Naive thymus-derived CD4-positive, alpha-beta T cell (primary cell): ENCODE measurements around the gene NEURL4. TPM values are rescaled to one million over a fixed set of nuclear protein-coding genes. Genes with fewer than 3 reads are reported as not detected.

ENCODE experiments used
- ATAC-seq: fragments of 150-1000 bp; cut with Tn5 transposase; 2 replicates; pipeline ENCODE4 v1.10.0; 2021; ENCODE audit warnings: mild to moderate bottlenecking, moderate library complexity
- CTCF ChIA-PET: fragments of 350-600 bp; sonication (Branson Sonifier 250); formaldehyde crosslinking; loops from one replicate; lab custom pipeline; 2021; ENCODE audit warnings: antibody characterized with exemption; lab: Charles Lee
- POLR2A ChIA-PET: fragments of 350-600 bp; sonication (Branson Sonifier 250); formaldehyde crosslinking; loops from one replicate; lab custom pipeline; 2021; ENCODE audit warnings: antibody characterized with exemption, inconsistent platforms; lab: Charles Lee
- DNase-seq, 9 donors: peaks; one replicate each; pipeline versions ENCODE4 v3.0.0 to v3.0.0-alpha.2; 2020 to 2022; ENCODE audit warnings: mixed read lengths in 1 of 9
- H3K27ac ChIP-seq: one replicate; pipeline ENCODE4 v1.7.0; 2013; ENCODE audit warnings: mild to moderate bottlenecking, low read depth, low read length, moderate library complexity
- H3K27me3 ChIP-seq, 2 donors: one replicate each; pipeline ENCODE4 v1.7.0; 2013; ENCODE audit warnings: low read length in 2 of 2, mild to moderate bottlenecking in 2 of 2, moderate library complexity in 2 of 2; ENCODE audit not compliant: control insufficient read depth in 2 of 2, insufficient read depth in 2 of 2
- H3K36me3 ChIP-seq, 3 experiments: 1 replicate in 2 of 3; 2 replicates in 1 of 3; pipeline ENCODE4 v1.7.0; 2013; ENCODE audit warnings: low read length in 3 of 3, mild to moderate bottlenecking in 3 of 3, moderate library complexity in 1 of 3; ENCODE audit not compliant: insufficient read depth in 3 of 3, control insufficient read depth in 2 of 3
- H3K4me1 ChIP-seq, 2 donors: one replicate each; pipeline ENCODE4 v1.7.0; 2013; ENCODE audit warnings: low read length in 2 of 2, mild to moderate bottlenecking in 2 of 2, moderate library complexity in 1 of 2; ENCODE audit not compliant: control insufficient read depth in 2 of 2, insufficient read depth in 2 of 2
- H3K4me3 ChIP-seq: 2 replicates; pipeline ENCODE4 v1.7.0; 2013; ENCODE audit warnings: mild to moderate bottlenecking, low read length
- H3K9me3 ChIP-seq, 3 experiments: 1 replicate in 2 of 3; 2 replicates in 1 of 3; pipeline ENCODE4 v1.7.0; 2013; ENCODE audit warnings: low read length in 3 of 3; ENCODE audit not compliant: control insufficient read depth in 2 of 3
- H3K27ac Mint-ChIP-seq, 9 donors: one replicate each; pipeline ENCODE4 v1.8.0; 2020 to 2022; ENCODE audit warnings: mixed read lengths in 9 of 9, mild to moderate bottlenecking in 8 of 9, moderate library complexity in 5 of 9, inconsistent platforms in 2 of 9
- H3K27me3 Mint-ChIP-seq, 5 donors: one replicate each; pipeline ENCODE4 v1.8.0; 2021 to 2022; ENCODE audit warnings: mixed read lengths in 5 of 5, mild to moderate bottlenecking in 1 of 5
- H3K36me3 Mint-ChIP-seq, 5 donors: one replicate each; pipeline ENCODE4 v1.8.0; 2020 to 2022; ENCODE audit warnings: mixed read lengths in 5 of 5, mild to moderate bottlenecking in 3 of 5, inconsistent platforms in 1 of 5
- H3K4me1 Mint-ChIP-seq, 7 donors: one replicate each; pipeline ENCODE4 v1.8.0; 2020 to 2022; ENCODE audit warnings: mixed read lengths in 7 of 7, mild to moderate bottlenecking in 3 of 7, inconsistent platforms in 1 of 7
- H3K4me3 Mint-ChIP-seq, 10 donors: one replicate each; pipeline ENCODE4 v1.8.0; 2020 to 2022; ENCODE audit warnings: mild to moderate bottlenecking in 10 of 10, mixed read lengths in 10 of 10, moderate library complexity in 6 of 10, inconsistent platforms in 2 of 10
- H3K9me3 Mint-ChIP-seq, 11 donors: one replicate each; pipeline ENCODE4 v1.8.0; 2020 to 2022; ENCODE audit warnings: mixed read lengths in 11 of 11, mild to moderate bottlenecking in 4 of 11, inconsistent platforms in 1 of 11, moderate library complexity in 1 of 11
- intact Hi-C, 2 donors: fragments of 100-400 bp; cut with micrococcal nuclease; formaldehyde crosslinking; loops; one replicate each; pipeline ENCODE4 v1.15.1; 2023
- polyA plus RNA-seq, 2 donors: library from polyadenylated mRNA; unstranded; fragments of 300-500 nt; fragmentation: Illumina TruSeq; gene quantifications; one replicate each; pipeline ENCODE4 v1.2.3, GENCODE V29; 2021
- total RNA-seq, 6 experiments: library from RNA in 5 of 6; stranded (reverse) in 5 of 6; gene quantifications; 1 replicate in 5 of 6; 2 replicates in 1 of 6; pipeline ENCODE4 v1.2.3 and lab custom pipeline; 2021 to 2026

Gene NEURL4
- total and polyA plus RNA-seq, 7 experiments from 2014 or later: 1.1 to 92.6 (median 50.0) TPM

GRCh38 chr17:7293816-7294613, 35.1 kb downstream of the NEURL4 start:
- intact Hi-C loops: no loop called here
- Histone ChIP-seq H3K9me3 (no peaks in the 10 kb centered on the region), H3K4me1 (peaks cover 12 to 26% of the 10 kb centered on the region in 2 donors), H3K27ac (no peak overlapping the region), H3K4me3 (no peak overlapping the region), H3K36me3 (no peaks in the 10 kb centered on the region), H3K27me3 (no peaks in the 10 kb centered on the region)
- peak overlapping the region in 4 of 9 donors; percentile 8 to 65 (median 44) for H3K27ac Mint-ChIP-seq
- peaks cover 6 to 30% (median 25%) of the 10 kb centered on the region in 7 donors for H3K4me1 Mint-ChIP-seq
- POLR2A ChIA-PET: interaction anchor here (2.1 kb wide), 1 partner anchor 16 kb away, joined by 17 read pairs; no protein-coding TSS in a partner anchor
- H3K9me3 Mint-ChIP-seq: no peaks in the 10 kb centered on the region
- ATAC-seq (no peak), DNase-seq (peak in 1 of 9 donors; percentile 38)
- no peaks in the 10 kb centered on the region for H3K36me3 Mint-ChIP-seq
- H3K4me3 Mint-ChIP-seq: peak overlapping the region; percentile 36 to 89 (median 68)
- peaks cover 4 to 50% (median 18%) of the 10 kb centered on the region in 5 donors for H3K27me3 Mint-ChIP-seq
- CTCF ChIA-PET: interaction anchor here (0.6 kb wide), 1 partner anchor 757 kb away, joined by 3 read pairs; no protein-coding TSS in a partner anchor

GRCh38 chr17:7293159-7293558, 36.0 kb downstream of the NEURL4 start:
- Histone ChIP-seq H3K36me3 (no peaks in the 10 kb centered on the region), H3K27me3 (no peaks in the 10 kb centered on the region), H3K4me1 (peaks cover 12 to 26% of the 10 kb centered on the region in 2 donors), H3K9me3 (no peaks in the 10 kb centered on the region), H3K4me3 (no peak overlapping the region), H3K27ac (no peak overlapping the region)
- CTCF ChIA-PET: interaction anchor here (0.6 kb wide), 1 partner anchor 369 kb away, joined by 3 read pairs; no protein-coding TSS in a partner anchor
- Mint-ChIP-seq H3K27me3 (peaks cover 4 to 55% (median 18%) of the 10 kb centered on the region in 5 donors), H3K9me3 (no peaks in the 10 kb centered on the region), H3K4me1 (peaks cover 6 to 30% (median 25%) of the 10 kb centered on the region in 7 donors), H3K4me3 (peak overlapping the region in 9 of 10 donors; percentile 16 to 89 (median 62)), H3K27ac (peak overlapping the region in 1 of 9 donors; percentile 43), H3K36me3 (no peaks in the 10 kb centered on the region)
- intact Hi-C loops: no loop called here
- POLR2A ChIA-PET: interaction anchor here (0.8 to 2.6 kb wide), 3 partner anchors 11 to 17 kb away, joined by 3 to 17 read pairs (median 12); partner anchors contain the start of gene SLC2A4
- ATAC-seq (no peak), DNase-seq (no peak)

GRCh38 chr17:7292729-7293128, 36.4 kb downstream of the NEURL4 start:
- POLR2A ChIA-PET: interaction anchor here (0.8 to 2.6 kb wide), 3 partner anchors 10 to 17 kb away, joined by 3 to 17 read pairs (median 12); partner anchors contain the start of gene SLC2A4
- Histone ChIP-seq H3K36me3 (no peaks in the 10 kb centered on the region), H3K9me3 (no peaks in the 10 kb centered on the region), H3K4me3 (no peak overlapping the region), H3K4me1 (peaks cover 12 to 26% of the 10 kb centered on the region in 2 donors), H3K27ac (no peak overlapping the region), H3K27me3 (no peaks in the 10 kb centered on the region)
- intact Hi-C loops: no loop called here
- Mint-ChIP-seq H3K27me3 (peaks cover 4 to 59% (median 21%) of the 10 kb centered on the region in 5 donors), H3K9me3 (no peaks in the 10 kb centered on the region), H3K4me3 (peak overlapping the region in 5 of 10 donors; percentile 16 to 62 (median 56)), H3K27ac (peak overlapping the region in 1 of 9 donors; percentile 43), H3K36me3 (no peaks in the 10 kb centered on the region), H3K4me1 (peaks cover 6 to 30% (median 25%) of the 10 kb centered on the region in 7 donors)
- no peak for ATAC-seq
- DNase-seq: no peak
- CTCF ChIA-PET: no interaction called here

GRCh38 chr17:7292194-7292593, 36.9 kb downstream of the NEURL4 start:
- ATAC-seq: no peak
- CTCF ChIA-PET: interaction anchor here (0.7 kb wide), 1 partner anchor 8 kb away, joined by 3 read pairs; no protein-coding TSS in a partner anchor
- Histone ChIP-seq H3K27me3 (no peaks in the 10 kb centered on the region), H3K9me3 (no peaks in the 10 kb centered on the region), H3K4me1 (peaks cover 12 to 26% of the 10 kb centered on the region in 2 donors), H3K36me3 (no peaks in the 10 kb centered on the region), H3K27ac (no peak overlapping the region), H3K4me3 (no peak overlapping the region)
- POLR2A ChIA-PET: interaction anchor here (2.1 to 2.6 kb wide), 2 partner anchors 10 to 18 kb away, joined by 12 to 17 read pairs; partner anchors contain the start of gene SLC2A4
- intact Hi-C loops: no loop called here
- no peaks in the 10 kb centered on the region for H3K9me3 Mint-ChIP-seq
- H3K27me3 Mint-ChIP-seq: peaks cover 4 to 64% (median 22%) of the 10 kb centered on the region in 5 donors
- H3K27ac Mint-ChIP-seq: no peak overlapping the region
- no peak overlapping the region for H3K4me3 Mint-ChIP-seq
- DNase-seq: no peak
- H3K36me3 Mint-ChIP-seq: no peaks in the 10 kb centered on the region
- peaks cover 6 to 30% (median 25%) of the 10 kb centered on the region in 7 donors for H3K4me1 Mint-ChIP-seq

GRCh38 chr17:7290685-7291084, 38.5 kb downstream of the NEURL4 start:
- H3K27ac ChIP-seq: no peak overlapping the region
- ChIA-PET CTCF (interaction anchor here (0.7 kb wide), 1 partner anchor 608 kb away, joined by 4 read pairs; no protein-coding TSS in a partner anchor), POLR2A (interaction anchor here (0.7 to 2.6 kb wide), 3 partner anchors 8 to 20 kb away, joined by 3 to 12 read pairs (median 4); partner anchors contain the start of gene SLC2A4)
- Mint-ChIP-seq H3K27ac (no peak overlapping the region), H3K36me3 (no peaks in the 10 kb centered on the region), H3K4me1 (peaks cover 6 to 20% (median 14%) of the 10 kb centered on the region in 7 donors), H3K4me3 (no peak overlapping the region), H3K9me3 (no peaks in the 10 kb centered on the region), H3K27me3 (peaks cover 4 to 55% (median 23%) of the 10 kb centered on the region in 5 donors)
- no peaks in the 10 kb centered on the region for H3K27me3 ChIP-seq
- intact Hi-C loops: no loop called here
- no peaks in the 10 kb centered on the region for H3K9me3 ChIP-seq
- peaks cover 3 to 17% of the 10 kb centered on the region in 2 donors for H3K4me1 ChIP-seq
- ATAC-seq: no peak
- no peaks in the 10 kb centered on the region for H3K36me3 ChIP-seq
- no peak for DNase-seq
- H3K4me3 ChIP-seq: no peak overlapping the region

GRCh38 chr17:7290166-7290565, 39.0 kb downstream of the NEURL4 start:
- Mint-ChIP-seq H3K36me3 (no peaks in the 10 kb centered on the region), H3K4me1 (peaks cover 3 to 16% (median 9%) of the 10 kb centered on the region in 7 donors), H3K9me3 (no peaks in the 10 kb centered on the region), H3K27ac (no peak overlapping the region), H3K4me3 (no peak overlapping the region), H3K27me3 (peaks cover 3 to 50% (median 18%) of the 10 kb centered on the region in 5 donors)
- DNase-seq (no peak), ATAC-seq (no peak)
- H3K27me3 ChIP-seq: no peaks in the 10 kb centered on the region
- no peak overlapping the region for H3K4me3 ChIP-seq
- peaks cover 0 to 12% of the 10 kb centered on the region in 2 donors for H3K4me1 ChIP-seq
- intact Hi-C loops: no loop called here
- H3K9me3 ChIP-seq: no peaks in the 10 kb centered on the region
- CTCF ChIA-PET: interaction anchor here (1.0 kb wide), 1 partner anchor 223 kb away, joined by 3 read pairs; no protein-coding TSS in a partner anchor
- POLR2A ChIA-PET: interaction anchor here (0.7 kb wide), 1 partner anchor 9 kb away, joined by 3 read pairs; no protein-coding TSS in a partner anchor
- H3K27ac ChIP-seq: no peak overlapping the region
- H3K36me3 ChIP-seq: no peaks in the 10 kb centered on the region
